ENCODE data around the gene ZNF273.

ZNF273 gene

DNA sequence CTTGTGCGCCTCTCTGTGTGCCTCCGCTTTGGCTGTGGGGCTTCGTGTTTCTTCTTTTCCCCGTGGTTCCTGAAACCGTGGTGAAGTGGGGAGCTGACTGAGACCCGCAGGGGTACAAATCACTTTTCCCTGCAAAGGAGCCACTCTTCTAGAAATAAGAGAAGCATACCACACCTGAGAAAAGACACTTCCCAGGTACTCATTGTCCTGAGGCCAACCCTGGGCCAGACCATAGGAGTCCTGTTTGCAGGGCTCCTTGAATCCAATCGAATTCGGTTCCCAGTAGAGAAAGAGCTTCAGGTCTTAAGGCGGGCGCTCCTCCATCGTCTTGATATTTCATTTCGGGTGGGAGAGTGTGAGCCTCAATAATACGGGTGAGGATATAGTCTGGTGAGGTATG, 32.4 kb upstream of the ZNF273 start:
- no peak for DNase-seq (ENCODE audit: low read depth, low spot score)

DNA sequence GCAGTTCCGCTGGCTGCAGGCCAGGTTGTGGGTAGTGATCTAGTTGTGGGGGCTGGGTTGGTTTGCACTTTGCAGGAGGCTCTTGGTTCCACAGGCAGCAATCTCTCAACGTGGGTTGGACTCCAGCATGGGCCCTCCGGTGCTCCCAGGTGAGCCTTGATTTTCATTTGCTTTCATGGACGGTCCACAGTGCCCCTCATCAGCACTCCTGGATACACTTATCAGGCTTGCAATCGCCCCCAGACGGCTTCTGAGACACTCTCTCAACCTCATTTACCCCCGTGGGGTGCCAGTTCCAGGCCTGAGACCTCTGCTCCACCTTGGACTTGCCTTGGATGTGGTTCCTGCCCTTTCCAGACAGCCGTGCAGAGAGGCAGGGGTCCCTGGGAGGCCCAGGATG, 31.3 kb upstream of the ZNF273 start:
- no peak for DNase-seq (ENCODE audit: low read depth, low spot score)
- Histone ChIP-seq H3K36me3 (ENCODE audit: control insufficient read depth, insufficient read depth, low read length) (no peaks in the 10 kb centered on the region), H3K4me1 (ENCODE audit: control insufficient read depth, insufficient read depth, low read length) (no peaks in the 10 kb centered on the region), H3K4me3 (ENCODE audit: low read length) (no peak overlapping the region), H3K27ac (ENCODE audit: low read length) (no peak overlapping the region), H3K27me3 (ENCODE audit: control insufficient read depth, insufficient read depth, low read length) (peaks cover 6% of the 10 kb centered on the region; the same call in 1 of the 2 replicates), H3K9me3 (ENCODE audit: control insufficient read depth, insufficient read depth, low read length) (no peaks in the 10 kb centered on the region)
- no CpG with 5 or more reads among the region's 8 CpGs for WGBS (ENCODE audit: insufficient coverage, insufficient read length)

More for the DNA sequence above, 32.4 kb upstream of the ZNF273 start:
- no peaks in the 10 kb centered on the region for H3K36me3 ChIP-seq (ENCODE audit: control insufficient read depth, insufficient read depth, low read length)
- H3K9me3 ChIP-seq (ENCODE audit: control insufficient read depth, insufficient read depth, low read length), result peaks cover under 1% of the 10 kb centered on the region; the same call in 1 of the 2 replicates
- no peak overlapping the region for H3K4me3 ChIP-seq (ENCODE audit: low read length)
- H3K27ac ChIP-seq (ENCODE audit: low read length), result no peak overlapping the region
- no peaks in the 10 kb centered on the region for H3K27me3 ChIP-seq (ENCODE audit: control insufficient read depth, insufficient read depth, low read length)
- WGBS (ENCODE audit: insufficient coverage, insufficient read length), result no CpG with 5 or more reads among the region's 13 CpGs
- H3K4me1 ChIP-seq (ENCODE audit: control insufficient read depth, insufficient read depth, low read length), result no peaks in the 10 kb centered on the region

DNA sequence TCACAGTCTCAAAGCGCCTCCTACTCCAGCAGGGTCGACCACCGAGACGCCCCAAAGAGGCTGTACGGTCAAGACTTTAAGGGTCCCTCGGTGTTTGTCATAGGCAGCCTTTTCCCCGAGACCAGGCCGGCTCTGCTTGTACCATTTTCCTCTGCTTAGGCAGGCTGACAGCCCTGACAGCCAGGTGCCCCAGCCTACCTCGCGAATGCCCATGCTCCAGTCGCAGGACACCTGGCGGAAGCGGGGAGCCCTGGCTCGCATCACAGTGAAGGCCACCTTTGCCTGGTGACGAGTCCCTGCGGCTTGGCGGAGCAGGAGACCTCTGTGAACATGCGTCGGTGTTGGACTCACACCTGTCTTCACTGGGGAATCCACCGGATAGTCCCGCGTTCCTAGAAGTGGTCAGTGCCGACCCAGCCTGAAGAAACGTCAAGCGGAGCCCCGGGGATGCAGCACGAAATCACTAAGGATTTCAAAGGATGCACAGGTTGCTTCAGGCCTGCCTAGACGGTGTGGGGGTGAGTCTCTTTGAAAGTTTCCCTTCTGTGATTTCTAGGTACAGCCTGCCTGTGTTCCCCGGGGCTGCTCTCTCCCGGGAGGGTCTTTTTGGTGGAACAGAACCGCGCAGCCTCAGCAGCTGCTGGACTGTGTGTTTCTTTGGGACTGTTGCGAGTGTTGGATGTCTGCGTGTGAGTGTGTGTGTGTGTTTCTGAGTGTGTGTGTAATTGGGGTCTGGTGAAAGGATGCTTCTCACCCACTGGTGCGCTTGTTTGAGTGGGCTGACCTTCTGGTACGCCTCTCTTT, 30.5 kb upstream of the ZNF273 start:
- H3K27me3 ChIP-seq (ENCODE audit: control insufficient read depth, insufficient read depth, low read length), result peaks cover 8% of the 10 kb centered on the region; the same call in 1 of the 2 replicates
- H3K4me3 ChIP-seq (ENCODE audit: low read length), result no peak overlapping the region
- WGBS (ENCODE audit: insufficient coverage, insufficient read length), result no CpG with 5 or more reads among the region's 36 CpGs
- no peak overlapping the region for H3K27ac ChIP-seq (ENCODE audit: low read length)
- no peaks in the 10 kb centered on the region for H3K36me3 ChIP-seq (ENCODE audit: control insufficient read depth, insufficient read depth, low read length)
- H3K4me1 ChIP-seq (ENCODE audit: control insufficient read depth, insufficient read depth, low read length), result no peaks in the 10 kb centered on the region
- no peaks in the 10 kb centered on the region for H3K9me3 ChIP-seq (ENCODE audit: control insufficient read depth, insufficient read depth, low read length)
- no peak for DNase-seq (ENCODE audit: low read depth, low spot score)

DNA sequence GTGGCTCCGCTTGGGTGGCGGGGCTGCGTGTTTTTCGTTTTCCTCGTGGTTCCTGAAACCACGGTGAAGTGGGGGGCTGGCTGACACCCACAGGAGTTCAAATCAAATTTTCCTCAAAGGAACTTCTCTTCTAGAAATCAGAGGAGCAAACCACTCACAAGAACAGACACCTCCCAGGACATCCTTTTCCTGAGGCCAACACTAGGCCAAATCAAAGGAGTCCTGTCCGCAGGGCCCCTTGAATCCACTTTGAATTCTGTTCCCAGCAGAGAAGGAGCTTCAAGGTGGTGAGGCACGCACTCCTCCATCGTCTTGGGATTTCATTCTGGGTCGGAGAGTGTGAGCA, 29.9 kb upstream of the ZNF273 start:
- Histone ChIP-seq H3K36me3 (ENCODE audit: control insufficient read depth, insufficient read depth, low read length) (no peaks in the 10 kb centered on the region), H3K27me3 (ENCODE audit: control insufficient read depth, insufficient read depth, low read length) (peaks cover 8% of the 10 kb centered on the region; the same call in 1 of the 2 replicates), H3K27ac (ENCODE audit: low read length) (no peak overlapping the region), H3K4me1 (ENCODE audit: control insufficient read depth, insufficient read depth, low read length) (no peaks in the 10 kb centered on the region), H3K4me3 (ENCODE audit: low read length) (no peak overlapping the region), H3K9me3 (ENCODE audit: control insufficient read depth, insufficient read depth, low read length) (no peaks in the 10 kb centered on the region)
- DNase-seq (ENCODE audit: low read depth, low spot score), result no peak
- no CpG with 5 or more reads among the region's 10 CpGs for WGBS (ENCODE audit: insufficient coverage, insufficient read length)

DNA sequence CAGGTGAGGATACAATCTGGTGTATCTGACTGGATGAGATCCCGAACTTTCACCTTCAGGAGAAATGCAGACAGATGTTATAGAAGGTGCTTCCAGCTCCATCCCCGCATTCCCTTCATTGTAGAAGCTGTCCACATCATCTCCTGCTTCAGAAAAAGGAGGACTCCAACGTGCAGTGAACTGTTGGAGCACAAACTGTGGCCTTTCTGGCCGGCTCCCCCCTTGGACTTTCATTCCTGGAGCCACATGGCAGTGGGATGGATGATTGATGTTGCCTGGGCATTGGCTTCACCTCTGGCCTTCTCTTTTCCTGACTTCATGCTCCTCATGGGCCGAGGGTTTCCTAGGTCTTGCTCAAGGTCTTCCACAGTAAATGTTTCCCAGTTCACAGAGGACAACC, 29.6 kb upstream of the ZNF273 start:
- peaks cover 8% of the 10 kb centered on the region; the same call in 1 of the 2 replicates for H3K27me3 ChIP-seq (ENCODE audit: control insufficient read depth, insufficient read depth, low read length)
- no peaks in the 10 kb centered on the region for H3K4me1 ChIP-seq (ENCODE audit: control insufficient read depth, insufficient read depth, low read length)
- H3K36me3 ChIP-seq (ENCODE audit: control insufficient read depth, insufficient read depth, low read length), result no peaks in the 10 kb centered on the region
- no CpG with 5 or more reads among the region's 5 CpGs for WGBS (ENCODE audit: insufficient coverage, insufficient read length)
- no peak overlapping the region for H3K27ac ChIP-seq (ENCODE audit: low read length)
- H3K4me3 ChIP-seq (ENCODE audit: low read length), result no peak overlapping the region
- no peak for DNase-seq (ENCODE audit: low read depth, low spot score)
- no peaks in the 10 kb centered on the region for H3K9me3 ChIP-seq (ENCODE audit: control insufficient read depth, insufficient read depth, low read length)

DNA sequence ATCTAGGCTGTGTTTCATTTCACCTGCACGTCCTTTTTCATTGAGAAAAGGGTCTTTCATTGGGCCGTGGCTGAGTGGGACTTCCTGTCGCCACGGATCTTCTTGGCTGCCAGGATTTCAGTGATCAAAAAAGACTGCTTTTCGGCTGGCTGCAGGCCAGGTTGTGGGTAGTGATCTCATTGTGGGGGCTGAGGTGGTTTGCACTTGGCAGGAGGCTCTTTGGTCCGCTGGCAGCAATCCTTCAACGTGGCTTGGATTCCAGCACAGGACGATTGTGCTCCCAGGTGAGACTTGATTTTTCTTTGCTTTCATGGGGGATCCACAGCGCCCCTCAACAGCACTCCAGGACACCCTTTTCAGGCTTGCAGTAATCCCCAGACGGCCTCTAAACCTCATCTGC, 29.0 kb upstream of the ZNF273 start:
- H3K36me3 ChIP-seq (ENCODE audit: control insufficient read depth, insufficient read depth, low read length), result no peaks in the 10 kb centered on the region
- DNase-seq (ENCODE audit: low read depth, low spot score), result no peak
- WGBS (ENCODE audit: insufficient coverage, insufficient read length), result no CpG with 5 or more reads among the region's 10 CpGs

DNA sequence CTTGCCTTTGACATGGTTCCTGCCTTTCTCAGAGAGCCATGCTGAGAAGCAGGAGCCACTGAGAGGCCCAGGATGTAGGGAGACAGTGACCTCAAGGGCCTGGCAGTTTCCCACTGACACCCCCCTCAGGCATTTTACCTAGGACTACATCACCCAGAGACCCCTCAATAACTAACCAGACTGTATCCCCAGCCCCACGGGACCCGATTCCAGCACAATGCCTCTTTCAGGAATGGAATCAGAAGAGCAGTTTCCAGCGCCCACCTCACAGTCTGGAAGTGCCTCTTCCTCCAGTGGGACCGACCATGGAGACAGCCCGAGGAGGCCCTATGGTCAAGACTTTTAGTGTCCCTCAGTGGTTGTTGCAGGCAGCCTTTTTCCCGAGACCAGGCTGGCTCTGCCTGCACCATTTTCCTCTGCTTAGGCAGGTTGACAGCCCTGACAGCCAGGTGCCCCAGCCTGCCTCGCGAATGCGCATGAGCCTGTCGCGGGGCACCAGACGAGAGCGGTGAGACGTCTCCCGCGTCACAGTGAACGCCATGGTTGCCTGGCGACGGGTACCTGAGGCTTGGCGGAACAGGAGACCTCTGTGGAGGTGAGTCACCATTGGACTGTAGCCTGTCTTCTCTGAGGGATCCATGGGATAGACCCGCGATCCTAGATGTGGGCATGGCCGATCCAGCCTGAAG, 28.4 kb upstream of the ZNF273 start:
- no peaks in the 10 kb centered on the region for H3K9me3 ChIP-seq (ENCODE audit: control insufficient read depth, insufficient read depth, low read length)
- no CpG with 5 or more reads among the region's 23 CpGs for WGBS (ENCODE audit: insufficient coverage, insufficient read length)
- DNase-seq (ENCODE audit: low read depth, low spot score), result no peak

More for the DNA sequence above, 29.0 kb upstream of the ZNF273 start:
- peaks cover 8% of the 10 kb centered on the region; the same call in 1 of the 2 replicates for H3K27me3 ChIP-seq (ENCODE audit: control insufficient read depth, insufficient read depth, low read length)
- no peak overlapping the region for H3K4me3 ChIP-seq (ENCODE audit: low read length)
- H3K9me3 ChIP-seq (ENCODE audit: control insufficient read depth, insufficient read depth, low read length), result no peaks in the 10 kb centered on the region
- H3K27ac ChIP-seq (ENCODE audit: low read length), result no peak overlapping the region
- H3K4me1 ChIP-seq (ENCODE audit: control insufficient read depth, insufficient read depth, low read length), result no peaks in the 10 kb centered on the region

DNA sequence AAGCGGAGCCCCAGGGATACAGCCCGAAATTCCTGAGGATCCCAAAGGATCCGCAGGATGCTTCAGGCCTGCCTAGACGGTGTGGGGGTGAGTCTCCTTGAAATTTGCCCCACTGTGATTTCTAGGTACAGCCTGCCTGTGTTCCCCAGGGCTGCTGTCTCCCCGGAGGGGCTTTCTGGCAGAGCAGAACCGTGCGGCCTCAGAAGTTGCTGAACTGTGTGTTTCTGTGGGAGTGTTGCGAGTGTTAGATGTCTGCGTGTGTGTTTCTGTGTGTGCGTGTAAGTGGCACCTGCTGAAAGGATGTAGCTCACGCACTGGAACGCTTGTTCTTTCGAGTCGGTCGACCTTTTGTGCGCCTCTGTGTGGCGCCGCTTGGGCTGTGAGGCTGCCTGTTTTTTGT, 27.8 kb upstream of the ZNF273 start:
- WGBS (ENCODE audit: insufficient coverage, insufficient read length), result no CpG with 5 or more reads among the region's 18 CpGs
- Histone ChIP-seq H3K4me1 (ENCODE audit: control insufficient read depth, insufficient read depth, low read length) (no peaks in the 10 kb centered on the region; the same call in 1 of the 2 replicates), H3K36me3 (ENCODE audit: control insufficient read depth, insufficient read depth, low read length) (no peaks in the 10 kb centered on the region), H3K27ac (ENCODE audit: low read length) (no peak overlapping the region), H3K27me3 (ENCODE audit: control insufficient read depth, insufficient read depth, low read length) (peaks cover 8% of the 10 kb centered on the region; the same call in 1 of the 2 replicates), H3K9me3 (ENCODE audit: control insufficient read depth, insufficient read depth, low read length) (no peaks in the 10 kb centered on the region), H3K4me3 (ENCODE audit: low read length) (no peak overlapping the region)
- DNase-seq (ENCODE audit: low read depth, low spot score), result no peak

More for the DNA sequence above, 28.4 kb upstream of the ZNF273 start:
- Histone ChIP-seq H3K27ac (ENCODE audit: low read length) (no peak overlapping the region), H3K4me1 (ENCODE audit: control insufficient read depth, insufficient read depth, low read length) (no peaks in the 10 kb centered on the region), H3K4me3 (ENCODE audit: low read length) (no peak overlapping the region), H3K27me3 (ENCODE audit: control insufficient read depth, insufficient read depth, low read length) (peaks cover 8% of the 10 kb centered on the region; the same call in 1 of the 2 replicates), H3K36me3 (ENCODE audit: control insufficient read depth, insufficient read depth, low read length) (no peaks in the 10 kb centered on the region)

DNA sequence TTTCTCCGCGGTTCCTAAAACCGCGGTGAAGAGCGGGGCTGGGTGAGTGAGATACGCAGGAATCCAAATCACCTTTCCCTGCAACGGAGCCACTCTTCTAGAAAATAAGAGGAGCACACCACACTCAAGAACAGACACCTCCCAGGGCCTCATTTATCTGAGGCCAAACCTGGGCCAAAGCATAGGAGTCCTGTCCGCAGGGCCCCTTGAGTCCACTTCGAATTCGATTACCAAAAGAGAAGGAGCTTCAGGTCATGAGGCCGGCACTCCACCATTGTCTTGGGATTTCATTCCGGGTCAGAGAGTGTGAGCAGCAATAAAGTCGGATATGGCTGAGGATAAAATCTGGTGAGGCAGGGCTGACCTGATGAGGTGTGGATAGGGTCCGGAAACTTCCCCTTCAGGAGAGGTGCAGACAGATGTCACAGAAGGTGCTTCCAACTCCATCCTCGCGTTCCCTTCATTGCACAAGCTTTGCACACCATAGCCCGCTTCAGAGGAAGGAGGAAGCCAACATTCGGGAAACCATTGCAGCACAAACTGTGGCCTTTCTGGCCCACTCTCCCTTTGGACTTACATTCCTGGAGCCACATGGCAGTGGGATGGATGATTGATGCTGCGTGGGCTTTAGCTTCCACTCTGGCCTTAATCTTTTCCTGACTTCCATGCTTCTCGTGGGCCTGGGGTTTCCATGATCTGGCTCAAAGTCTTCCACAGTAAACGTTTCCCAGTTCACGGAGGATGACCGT, 27.2 kb upstream of the ZNF273 start:
- H3K36me3 ChIP-seq (ENCODE audit: control insufficient read depth, insufficient read depth, low read length), result no peaks in the 10 kb centered on the region
- no peak overlapping the region for H3K4me3 ChIP-seq (ENCODE audit: low read length)
- H3K4me1 ChIP-seq (ENCODE audit: control insufficient read depth, insufficient read depth, low read length), result no peaks in the 10 kb centered on the region; the same call in 1 of the 2 replicates
- DNase-seq (ENCODE audit: low read depth, low spot score), result no peak
- H3K27ac ChIP-seq (ENCODE audit: low read length), result no peak overlapping the region
- H3K27me3 ChIP-seq (ENCODE audit: control insufficient read depth, insufficient read depth, low read length), result peaks cover 8% of the 10 kb centered on the region; the same call in 1 of the 2 replicates
- WGBS (ENCODE audit: insufficient coverage, insufficient read length), result no CpG with 5 or more reads among the region's 23 CpGs
- no peaks in the 10 kb centered on the region for H3K9me3 ChIP-seq (ENCODE audit: control insufficient read depth, insufficient read depth, low read length)
